GM23338 (cell line): ENCODE results near the gene LOXL3. TPM values are rescaled to one million over a fixed set of nuclear protein-coding genes. Genes with fewer than 3 reads are reported as not detected.

ENCODE experiments used
- ATAC-seq: fragments of 200-7000 bp; cut with Tn5 transposase; 3 replicates; pipeline ENCODE4 v1.9.1; 2020
- DNase-seq: peaks from one replicate; pipeline ENCODE4 v3.0.0-alpha.2; 2015; ENCODE audit warnings: low spot score
- H2AFZ ChIP-seq: fragments of 200-600 bp; sonication (generic); 2 replicates; pipeline ENCODE4 v1.8.0; 2016; ENCODE audit warnings: antibody characterized with exemption, mild to moderate bottlenecking, moderate library complexity
- H3F3A ChIP-seq: fragments of 200-600 bp; sonication (generic); replicated peaks from 2 replicates; pipeline ENCODE4 v1.8.0; 2017; ENCODE audit warnings: antibody characterized with exemption, mixed run types, low read depth
- H3K27ac ChIP-seq: fragments of 200-600 bp; sonication (generic); 2 replicates; pipeline ENCODE4 v1.6.1; 2016; ENCODE audit warnings: low read depth
- H3K27me3 ChIP-seq: fragments of 200-600 bp; sonication (generic); 2 replicates; pipeline ENCODE4 v1.8.0; 2016; ENCODE audit warnings: mild to moderate bottlenecking, mixed run types, moderate library complexity; ENCODE audit not compliant: insufficient read depth
- H3K36me3 ChIP-seq: fragments of 200-600 bp; sonication (generic); 2 replicates; pipeline ENCODE4 v1.8.0; 2016; ENCODE audit warnings: mild to moderate bottlenecking; ENCODE audit not compliant: insufficient read depth
- H3K4me1 ChIP-seq: fragments of 200-600 bp; sonication (generic); 2 replicates; pipeline ENCODE4 v1.8.0; 2016; ENCODE audit warnings: mild to moderate bottlenecking, moderate library complexity; ENCODE audit not compliant: insufficient read depth
- H3K4me2 ChIP-seq: fragments of 200-600 bp; sonication (generic); 2 replicates; pipeline ENCODE4 v1.7.1; 2017; ENCODE audit warnings: mixed run types
- H3K4me3 ChIP-seq: fragments of 200-600 bp; sonication (generic); 2 replicates; pipeline ENCODE4 v1.6.1; 2016; ENCODE audit warnings: mixed run types
- H3K79me2 ChIP-seq: fragments of 200-600 bp; sonication (generic); replicated peaks from 2 replicates; pipeline ENCODE4 v1.8.0; 2017; ENCODE audit warnings: mild to moderate bottlenecking; ENCODE audit not compliant: insufficient read depth
- H3K9me2 ChIP-seq: fragments of 200-600 bp; sonication (generic); 2 replicates; pipeline ENCODE4 v1.8.0; 2017; ENCODE audit not compliant: insufficient read depth
- H4K20me1 ChIP-seq: fragments of 200-600 bp; sonication (generic); replicated peaks from 2 replicates; pipeline ENCODE4 v1.8.0; 2017; ENCODE audit warnings: mild to moderate bottlenecking; ENCODE audit not compliant: insufficient read depth
- H3K27ac Mint-ChIP-seq: 2 replicates; pipeline ENCODE4 v1.8.0; 2020; ENCODE audit warnings: inconsistent platforms, mild to moderate bottlenecking, moderate library complexity, mixed read lengths
- H3K27me3 Mint-ChIP-seq: 3 replicates; pipeline ENCODE4 v1.8.0; 2022; ENCODE audit warnings: low read depth, mild to moderate bottlenecking, moderate library complexity, mixed read lengths, inconsistent platforms; ENCODE audit not compliant: insufficient read depth, poor library complexity
- H3K36me3 Mint-ChIP-seq: 3 replicates; pipeline ENCODE4 v1.8.0; 2021; ENCODE audit warnings: low read depth, mild to moderate bottlenecking, inconsistent platforms, moderate library complexity, mixed read lengths
- H3K4me1 Mint-ChIP-seq: 3 replicates; pipeline ENCODE4 v1.8.0; 2020; ENCODE audit warnings: mild to moderate bottlenecking, inconsistent platforms, mixed read lengths
- H3K4me3 Mint-ChIP-seq: 3 replicates; pipeline ENCODE4 v1.8.0; 2021; ENCODE audit warnings: moderate library complexity, mild to moderate bottlenecking, inconsistent platforms, mixed read lengths
- H3K9me3 Mint-ChIP-seq: 3 replicates; pipeline ENCODE4 v1.8.0; 2020; ENCODE audit warnings: moderate library complexity, mild to moderate bottlenecking, inconsistent platforms, mixed read lengths
- CREB1 ChIP-seq: fragments of 250-450 bp; sonication (Bioruptor Pico); IDR thresholded peaks from 2 replicates; pipeline ENCODE4 v1.5.0; 2020; ENCODE audit warnings: low read depth, mild to moderate bottlenecking, moderate library complexity
- CTCF ChIP-seq, 2 experiments: fragments of 200-600 bp in 1 of 2; sonication (generic) in 1 of 2; conservative IDR thresholded peaks; 2 replicates each; pipeline versions ENCODE4 v1.5.1 to v1.6.1; 2016 to 2017; ENCODE audit warnings: antibody characterized with exemption in 2 of 2, low read depth in 2 of 2, mild to moderate bottlenecking in 2 of 2, moderate library complexity in 1 of 2
- ETS1 ChIP-seq: IDR thresholded peaks from 2 replicates; pipeline ENCODE4 v1.6.1; 2016; ENCODE audit warnings: antibody characterized with exemption
- EZH2 ChIP-seq: fragments of 200-600 bp; sonication (generic); IDR thresholded peaks from one replicate; pipeline ENCODE4 v1.8.0; 2017; ENCODE audit warnings: antibody characterized with exemption, mild to moderate bottlenecking, low read depth; ENCODE audit not compliant: unreplicated experiment
- EZH2phosphoT487 ChIP-seq: fragments of 200-600 bp; sonication (generic); IDR thresholded peaks from one replicate; pipeline ENCODE4 v1.8.1; 2018; ENCODE audit warnings: antibody characterized with exemption; ENCODE audit not compliant: unreplicated experiment
- JUNB ChIP-seq: IDR thresholded peaks from one replicate; pipeline ENCODE4 v1.6.1; 2016; ENCODE audit warnings: antibody characterized with exemption; ENCODE audit not compliant: unreplicated experiment
- NANOG ChIP-seq: IDR thresholded peaks from 2 replicates; pipeline ENCODE4 v1.6.1; 2016; ENCODE audit warnings: antibody characterized with exemption, borderline replicate concordance
- POLR2AphosphoS5 ChIP-seq: IDR thresholded peaks from 2 replicates; pipeline ENCODE4 v1.6.1; 2016; ENCODE audit warnings: antibody characterized with exemption, low read depth
- REST ChIP-seq: IDR thresholded peaks from one replicate; pipeline ENCODE4 v1.6.1; 2018; ENCODE audit warnings: antibody characterized with exemption; ENCODE audit not compliant: unreplicated experiment
- STAT1 ChIP-seq: IDR thresholded peaks from one replicate; pipeline ENCODE4 v1.6.1; 2016; ENCODE audit warnings: antibody characterized with exemption; ENCODE audit not compliant: unreplicated experiment
- ZNF114 ChIP-seq: fragments of 250-450 bp; sonication (Bioruptor Pico); IDR thresholded peaks from 2 replicates; pipeline ENCODE4 v1.5.0; 2020; ENCODE audit warnings: mild to moderate bottlenecking, moderate library complexity
- ZNF331 ChIP-seq: fragments of 250-450 bp; sonication (Bioruptor Pico); IDR thresholded peaks from 2 replicates; pipeline ENCODE4 v1.5.0; 2020; ENCODE audit warnings: low read depth, mild to moderate bottlenecking, moderate library complexity
- ZNF462 ChIP-seq: fragments of 250-450 bp; sonication (Bioruptor Pico); IDR thresholded peaks from 2 replicates; pipeline ENCODE4 v1.5.0; 2020; ENCODE audit warnings: mild to moderate bottlenecking, moderate library complexity
- polyA plus RNA-seq: library from polyadenylated mRNA; unstranded; fragments of >200 nt; fragmentation: Nextera tagmentation; extraction: Ambion mirVana; gene quantifications from 2 replicates; pipeline ENCODE4 v1.2.1, GENCODE V29; 2016
- total RNA-seq: library from RNA; depleted of rRNA; stranded (reverse); fragments of >200 nt; shearing (Covaris generic); gene quantifications from 2 replicates; pipeline ENCODE4 v1.2.3, GENCODE V29; 2014

Gene LOXL3
- total and polyA plus RNA-seq, 2 experiments from 2014 or later = 4.7 to 14.9 TPM

GRCh38 chr2:74524005-74524404 is 29.7 kb downstream of the LOXL3 start:
- Mint-ChIP-seq H3K4me1 (peaks cover 13% of the 10 kb centered on the region), H3K4me3 (no peak overlapping the region), H3K9me3 (no peaks in the 10 kb centered on the region), H3K27me3 (peaks cover 36% of the 10 kb centered on the region), H3K36me3 (peaks cover 29% of the 10 kb centered on the region), H3K27ac (no peak overlapping the region)
- DNase-seq = no peak
- Histone ChIP-seq H3K4me3 (no peak overlapping the region), H3K79me2 (peaks cover 15% of the 10 kb centered on the region), H3K27me3 (peaks cover 42% of the 10 kb centered on the region), H2AFZ (no peak overlapping the region), H3F3A (0 out of 2 replicates have a peak, but pooled peaks cover 10% of the 10 kb centered on the region), H3K9me2 (no peaks in the 10 kb centered on the region), H3K4me2 (no peak overlapping the region), H3K27ac (no peak overlapping the region), H3K36me3 (peaks cover 11% of the 10 kb centered on the region), H3K4me1 (peaks cover 7% of the 10 kb centered on the region; the same call in 1 of the 2 replicates), H4K20me1 (peaks cover 9% of the 10 kb centered on the region; the same call in 1 of the 2 replicates)
- ATAC-seq = no peak
- TF ChIP-seq ZNF462 (CRISPR knock-in tag) = no peak
- TF ChIP-seq JUNB = no peak
- no peak for TF ChIP-seq POLR2AphosphoS5
- TF ChIP-seq ETS1 = no peak
- no peak for TF ChIP-seq ZNF114 (CRISPR knock-in tag)
- no peak for TF ChIP-seq STAT1
- TF ChIP-seq REST = no peak
- TF ChIP-seq ZNF331 (CRISPR knock-in tag) = no peak
- TF ChIP-seq EZH2phosphoT487 = no peak
- TF ChIP-seq CTCF (conservative IDR thresholded peaks at IDR 0.05; ENCODE audit: low read depth in 2 of 2) = no peak
- TF ChIP-seq EZH2 = no peak
- TF ChIP-seq NANOG = no peak
- TF ChIP-seq CREB1 (CRISPR knock-in tag) = no peak
